HCT116 (cell line): ENCODE results near the gene ATP12A. TPM values are rescaled to one million over a fixed set of nuclear protein-coding genes. Genes with fewer than 3 reads are reported as not detected.

Source experiments
- ATAC-seq: fragments of 200-7000 bp; cut with Tn5 transposase; 2 replicates; pipeline ENCODE4 v1.9.1; 2020; ENCODE audit warnings: mild to moderate bottlenecking, moderate library complexity
- BruUV-seq: library from RNA; stranded (reverse); fragments of 400-500 nt; replicated peaks from 2 replicates; lab custom pipeline; 2021; lab: Mats Ljungman, UMichigan
- CTCF ChIA-PET: fragments of 300-600 bp; sonication (Branson Sonifier 250); formaldehyde crosslinking; loops from one replicate; lab custom pipeline; 2021; ENCODE audit warnings: antibody characterized with exemption; lab: Charles Lee
- POLR2A ChIA-PET: fragments of 300-600, 350-600 bp; sonication (Branson Sonifier 250); formaldehyde crosslinking; loops from one replicate; lab custom pipeline; 2021; ENCODE audit warnings: antibody characterized with exemption; lab: Charles Lee
- RAD21 ChIA-PET, 2 experiments: fragments of 300-600 bp; sonication (Branson Sonifier 250); formaldehyde crosslinking; loops; one replicate each; lab custom pipeline; 2023; ENCODE audit warnings: low total read pairs in 2 of 2; ENCODE audit not compliant: uncharacterized antibody in 2 of 2, unreplicated experiment in 2 of 2, low non-redundant PET in 1 of 2; lab: Charles Lee
- DNase-seq: peaks from one replicate; pipeline ENCODE4 v3.0.0-alpha.2; 2010; ENCODE audit warnings: low read depth, low spot score
- H2AFZ ChIP-seq: fragments of 200-600 bp; shearing (Covaris generic), sonication (generic); 2 replicates; pipeline ENCODE4 v1.6.1; 2017; ENCODE audit warnings: low read depth, mixed run types, mixed read lengths, antibody characterized with exemption, low read length; ENCODE audit not compliant: poor library complexity, severe bottlenecking
- H3K27ac ChIP-seq: 2 replicates; pipeline ENCODE4 v1.5.1; 2012; ENCODE audit warnings: low read depth, low read length
- H3K27me3 ChIP-seq: fragments of 200-600 bp; sonication (generic); 2 replicates; pipeline ENCODE4 v1.6.1; 2016; ENCODE audit warnings: mixed run types, low read length, mixed read lengths; ENCODE audit not compliant: insufficient read depth
- H3K36me3 ChIP-seq, 2 experiments: fragments of 200-500 bp in 1 of 2; fragments of 200-600 bp in 1 of 2; sonication (Bioruptor generic) in 1 of 2; sonication (generic) in 1 of 2; 2 replicates each; pipeline versions ENCODE4 v1.5.1 to v1.6.1; 2014 to 2016; ENCODE audit warnings: low read length in 2 of 2, inconsistent platforms in 1 of 2, mixed read lengths in 1 of 2, mixed run types in 1 of 2; ENCODE audit not compliant: insufficient read depth in 2 of 2, control insufficient read depth in 1 of 2
- H3K4me1 ChIP-seq, 2 experiments: fragments of 200-600 bp in 1 of 2; sonication (generic) in 1 of 2; 2 replicates each; pipeline versions ENCODE4 v1.5.1 to v1.6.1; 2012 to 2017; ENCODE audit warnings: low read length in 2 of 2, inconsistent platforms in 1 of 2, mild to moderate bottlenecking in 1 of 2, mixed read lengths in 1 of 2, mixed run types in 1 of 2, moderate library complexity in 1 of 2; ENCODE audit not compliant: insufficient read depth in 2 of 2, control insufficient read depth in 1 of 2
- H3K4me2 ChIP-seq: fragments of 200-600 bp; sonication (generic); 2 replicates; pipeline ENCODE4 v1.6.1; 2017; ENCODE audit warnings: mixed run types, low read length, mixed read lengths
- H3K4me3 ChIP-seq, 2 experiments: fragments of 200-600 bp in 1 of 2; sonication (generic) in 1 of 2; replicated peaks in 1 of 2; 2 replicates each; pipeline ENCODE4 v1.5.1; 2011 to 2016; ENCODE audit warnings: low read length in 2 of 2, control low read depth in 1 of 2, low read depth in 1 of 2, mild to moderate bottlenecking in 1 of 2, mixed read lengths in 1 of 2, mixed run types in 1 of 2
- H3K79me2 ChIP-seq: fragments of 200-600 bp; sonication (generic); 2 replicates; pipeline ENCODE4 v1.6.1; 2017; ENCODE audit warnings: mild to moderate bottlenecking, mixed run types, low read length, moderate library complexity, mixed read lengths; ENCODE audit not compliant: insufficient read depth
- H3K9ac ChIP-seq: fragments of 200-600 bp; sonication (generic); 2 replicates; pipeline ENCODE4 v1.6.1; 2016; ENCODE audit warnings: low read length, mixed read lengths
- H3K9me2 ChIP-seq: fragments of 200-600 bp; sonication (generic), shearing (Covaris generic); 2 replicates; pipeline ENCODE4 v1.6.1; 2017; ENCODE audit warnings: mixed run types, mild to moderate bottlenecking, moderate library complexity; ENCODE audit not compliant: insufficient read depth
- H3K9me3 ChIP-seq, 2 experiments: fragments of 200-500 bp in 1 of 2; fragments of 200-600 bp in 1 of 2; sonication (Bioruptor generic) in 1 of 2; sonication (generic) in 1 of 2; 2 replicates each; pipeline ENCODE4 v1.6.1; 2014 to 2017; ENCODE audit warnings: low read length in 2 of 2, mixed read lengths in 2 of 2, inconsistent platforms in 1 of 2, low read depth in 1 of 2, mild to moderate bottlenecking in 1 of 2, mixed run types in 1 of 2, moderate library complexity in 1 of 2; ENCODE audit not compliant: control insufficient read depth in 1 of 2, insufficient read depth in 1 of 2
- H4K20me1 ChIP-seq: fragments of 200-600 bp; sonication (generic), shearing (Covaris generic); 2 replicates; pipeline ENCODE4 v1.6.1; 2017; ENCODE audit warnings: mixed run types, mild to moderate bottlenecking, moderate library complexity; ENCODE audit not compliant: insufficient read depth
- CBX3 ChIP-seq: IDR thresholded peaks from 2 replicates; pipeline ENCODE4 v1.6.1; 2012; ENCODE audit warnings: low read depth
- CEBPB ChIP-seq: IDR thresholded peaks from 2 replicates; pipeline ENCODE4 v1.6.1; 2012; ENCODE audit warnings: low read depth
- FOSL1 ChIP-seq: IDR thresholded peaks from 2 replicates; pipeline ENCODE4 v1.6.1; 2012; ENCODE audit warnings: low read depth
- JUND ChIP-seq: IDR thresholded peaks from 2 replicates; pipeline ENCODE4 v1.6.1; 2012
- RAD21 ChIP-seq: IDR thresholded peaks from 2 replicates; pipeline ENCODE4 v1.6.1; 2012; ENCODE audit warnings: low read depth, mild to moderate bottlenecking
- TCF7L2 ChIP-seq: IDR thresholded peaks from 2 replicates; pipeline ENCODE4 v1.7.0; 2011; ENCODE audit warnings: borderline replicate concordance, inconsistent platforms; ENCODE audit not compliant: insufficient read depth, insufficient read length; ENCODE audit errors: extremely low read depth
- ZFX ChIP-seq: fragments of 450-650 bp; IDR thresholded peaks from 2 replicates; pipeline ENCODE4 v1.6.1; 2017
- intact Hi-C: fragments of 100-400 bp; cut with micrococcal nuclease; formaldehyde crosslinking; loops from 2 replicates; pipeline ENCODE4 v1.10.0; 2022
- total RNA-seq: library from RNA; stranded (reverse); gene quantifications from one replicate; pipeline ENCODE4 v1.2.1, GENCODE V29; 2021; ENCODE audit not compliant: unreplicated experiment
- TF ChIP-seq, protein P1 (sequence below), 3 experiments: fragments of 200-600 bp in 1 of 3; sonication (generic) in 1 of 3; IDR thresholded peaks in 2 of 3; conservative IDR thresholded peaks in 1 of 3; 2 replicates each; pipeline ENCODE4 v1.5.1; 2012 to 2017; ENCODE audit warnings: low read depth in 2 of 3, low read length in 2 of 3, antibody characterized with exemption in 1 of 3, borderline replicate concordance in 1 of 3, control low read depth in 1 of 3, mild to moderate bottlenecking in 1 of 3, mixed read lengths in 1 of 3, mixed run types in 1 of 3, moderate library complexity in 1 of 3; ENCODE audit not compliant: insufficient read depth in 1 of 3

ATP12A gene
- total RNA-seq, 1 experiment from 2014 or later: 0.30 TPM

DNA sequence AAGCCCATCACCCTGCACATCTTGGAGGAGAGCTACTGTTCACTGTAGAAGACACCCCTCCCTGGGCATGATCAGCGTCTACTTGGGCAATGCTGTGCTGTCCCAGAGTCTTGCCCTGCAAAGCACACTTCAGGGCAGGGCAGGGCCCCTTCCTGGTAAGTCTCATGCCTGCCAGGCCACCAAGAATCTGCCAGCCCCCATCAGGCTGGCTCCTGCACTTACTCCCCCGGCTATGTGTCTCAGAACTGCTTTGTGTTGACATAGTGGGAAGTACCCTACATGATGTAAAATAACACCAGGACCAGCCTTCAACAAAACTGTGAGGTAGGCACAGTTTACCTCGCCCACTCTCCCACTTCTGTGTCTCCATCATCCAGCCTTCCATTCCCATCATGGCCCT, 27.8 kb upstream of the ATP12A start:
- H3K9me2 ChIP-seq: no peaks in the 10 kb centered on the region
- H3K4me1 ChIP-seq: peaks cover 0 to 8% of the 10 kb centered on the region in 2 experiments; a peak in 1 of 4 replicates
- no peak overlapping the region for H3K9ac ChIP-seq
- no peak overlapping the region for H3K4me3 ChIP-seq
- H3K9me3 ChIP-seq: no peaks in the 10 kb centered on the region
- ChIA-PET POLR2A (no interaction called here), RAD21 (no interaction called here), CTCF (no interaction called here)
- no peaks in the 10 kb centered on the region for H4K20me1 ChIP-seq
- no peaks in the 10 kb centered on the region for H3K36me3 ChIP-seq
- H2AFZ ChIP-seq: no peak overlapping the region
- no TSS peak for BruUV-seq
- no peak for ATAC-seq
- no peak overlapping the region for H3K4me2 ChIP-seq
- no peaks in the 10 kb centered on the region for H3K79me2 ChIP-seq
- no peaks in the 10 kb centered on the region for H3K27me3 ChIP-seq
- intact Hi-C loops: no loop called here
- H3K27ac ChIP-seq: no peak overlapping the region
- no peak for DNase-seq
- no peak for TF ChIP-seq RAD21
- TF ChIP-seq JUND: no peak
- no peak for TF ChIP-seq TCF7L2
- TF ChIP-seq, all 23 proteins: peak for 0

DNA sequence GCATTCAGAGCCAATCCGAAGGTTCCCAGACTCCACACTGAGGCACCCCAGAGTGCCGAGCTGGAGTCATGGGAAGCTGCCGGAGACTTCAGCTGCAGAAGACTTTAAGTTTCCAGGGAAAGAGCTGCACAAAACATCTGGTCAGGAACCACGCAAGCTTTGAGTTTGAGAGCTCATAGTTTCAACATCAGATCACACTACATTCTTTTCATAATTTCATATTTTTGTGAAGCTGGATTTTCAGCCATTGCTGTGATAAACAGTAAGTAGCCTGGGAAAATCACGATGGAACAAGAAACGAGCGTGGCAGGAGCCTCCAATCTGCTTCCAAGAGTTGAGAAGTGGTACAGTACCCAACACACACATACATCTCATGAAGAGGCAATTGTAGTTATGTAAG, 25.5 kb upstream of the ATP12A start:
- H2AFZ ChIP-seq: no peak overlapping the region
- H3K27me3 ChIP-seq: no peaks in the 10 kb centered on the region
- DNase-seq (no peak), ATAC-seq (no peak)
- H4K20me1 ChIP-seq: no peaks in the 10 kb centered on the region
- intact Hi-C loops: no loop called here
- no peak overlapping the region for H3K27ac ChIP-seq
- POLR2A ChIA-PET: no interaction called here
- TF ChIP-seq CEBPB: no peak
- no peak for TF ChIP-seq ZFX
- TF ChIP-seq CBX3: no peak
- no peak for TF ChIP-seq RAD21
- TF ChIP-seq FOSL1: no peak
- TF ChIP-seq, protein P1, sequence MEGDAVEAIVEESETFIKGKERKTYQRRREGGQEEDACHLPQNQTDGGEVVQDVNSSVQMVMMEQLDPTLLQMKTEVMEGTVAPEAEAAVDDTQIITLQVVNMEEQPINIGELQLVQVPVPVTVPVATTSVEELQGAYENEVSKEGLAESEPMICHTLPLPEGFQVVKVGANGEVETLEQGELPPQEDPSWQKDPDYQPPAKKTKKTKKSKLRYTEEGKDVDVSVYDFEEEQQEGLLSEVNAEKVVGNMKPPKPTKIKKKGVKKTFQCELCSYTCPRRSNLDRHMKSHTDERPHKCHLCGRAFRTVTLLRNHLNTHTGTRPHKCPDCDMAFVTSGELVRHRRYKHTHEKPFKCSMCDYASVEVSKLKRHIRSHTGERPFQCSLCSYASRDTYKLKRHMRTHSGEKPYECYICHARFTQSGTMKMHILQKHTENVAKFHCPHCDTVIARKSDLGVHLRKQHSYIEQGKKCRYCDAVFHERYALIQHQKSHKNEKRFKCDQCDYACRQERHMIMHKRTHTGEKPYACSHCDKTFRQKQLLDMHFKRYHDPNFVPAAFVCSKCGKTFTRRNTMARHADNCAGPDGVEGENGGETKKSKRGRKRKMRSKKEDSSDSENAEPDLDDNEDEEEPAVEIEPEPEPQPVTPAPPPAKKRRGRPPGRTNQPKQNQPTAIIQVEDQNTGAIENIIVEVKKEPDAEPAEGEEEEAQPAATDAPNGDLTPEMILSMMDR (IDR thresholded peaks at IDR 0.05 in 2 of 3, conservative IDR thresholded peaks at IDR 0.05 in 1 of 3; ENCODE audit: borderline replicate concordance in 1 of 3, insufficient read depth in 1 of 3, low read depth in 2 of 3, low read length in 2 of 3): no peak
- no TSS peak for BruUV-seq
- CTCF ChIA-PET: no interaction called here
- no peak overlapping the region for H3K4me3 ChIP-seq
- RAD21 ChIA-PET: interaction anchor here in 1 of 2 experiments (0.6 kb wide), 1 partner anchor 19 kb away, joined by 3 read pairs; no protein-coding TSS in a partner anchor
- no peak overlapping the region for H3K4me2 ChIP-seq
- no peaks in the 10 kb centered on the region for H3K79me2 ChIP-seq
- H3K9me2 ChIP-seq: no peaks in the 10 kb centered on the region
- no peak overlapping the region for H3K9ac ChIP-seq
- peaks cover 0 to 2% of the 10 kb centered on the region in 2 experiments; a peak in 1 of 4 replicates for H3K4me1 ChIP-seq
- no peaks in the 10 kb centered on the region for H3K9me3 ChIP-seq
- no peaks in the 10 kb centered on the region for H3K36me3 ChIP-seq
